ENCODE results near the gene MTSS2.
A peak's percentile ranks its signal among the peaks of the same experiment; 100 is the strongest.

Gene MTSS2

GRCh38 chr16:70665806-70666735 lies 19.8 kb downstream of the MTSS2 start:
- no peak for DNase-seq

GRCh38 chr16:70665113-70665694 lies 20.6 kb downstream of the MTSS2 start:
- no peak for DNase-seq

GRCh38 chr16:70664325-70665112 lies 21.3 kb downstream of the MTSS2 start:
- no peak for DNase-seq

- DNase-seq, result no peak
Measured at GRCh38 chr16:70663524-70664324, 22.1 kb downstream of the MTSS2 start.

GRCh38 chr16:70662991-70663523 lies 22.8 kb downstream of the MTSS2 start:
- no peak for DNase-seq

- peak; percentile 15 for DNase-seq
Measured at GRCh38 chr16:70661918-70662641, 23.8 kb downstream of the MTSS2 start.

- DNase-seq, result no peak
Measured at GRCh38 chr16:70661534-70661917, 24.3 kb downstream of the MTSS2 start.

GRCh38 chr16:70660672-70661350 lies 25.0 kb downstream of the MTSS2 start:
- peak; percentile 31 for DNase-seq

GRCh38 chr16:70659953-70660671 lies 25.7 kb downstream of the MTSS2 start:
- no peak for DNase-seq

GRCh38 chr16:70659546-70659945 lies 26.3 kb downstream of the MTSS2 start:
- DNase-seq, result no peak

GRCh38 chr16:70658921-70659320 lies 26.9 kb downstream of the MTSS2 start:
- DNase-seq, result no peak

GRCh38 chr16:70657956-70658355 lies 27.9 kb downstream of the MTSS2 start:
- DNase-seq, result no peak

GRCh38 chr16:70656712-70657263 lies 29.1 kb downstream of the MTSS2 start:
- no peak for DNase-seq

GRCh38 chr16:70656065-70656711 lies 29.7 kb downstream of the MTSS2 start:
- no peak for DNase-seq

- peak; percentile 71 for DNase-seq
Measured at GRCh38 chr16:70653809-70654771, 31.8 kb downstream of the MTSS2 start.

- no peak for DNase-seq
Measured at GRCh38 chr16:70653406-70653805, 32.4 kb downstream of the MTSS2 start.

GRCh38 chr16:70652322-70652721 lies 33.5 kb downstream of the MTSS2 start:
- no peak for DNase-seq

- no peak for DNase-seq
Measured at GRCh38 chr16:70651524-70651923, 34.3 kb downstream of the MTSS2 start.
